GM23338 (cell line): ENCODE measurements around the gene TOP1. TPM values are rescaled to one million over a fixed set of nuclear protein-coding genes. Genes with fewer than 3 reads are reported as not detected.

Experiments used
- ATAC-seq: fragments of 200-7000 bp; cut with Tn5 transposase; 3 replicates; pipeline ENCODE4 v1.9.1; 2020
- DNase-seq: peaks from one replicate; pipeline ENCODE4 v3.0.0-alpha.2; 2015; ENCODE audit warnings: low spot score
- H2AFZ ChIP-seq: fragments of 200-600 bp; sonication (generic); 2 replicates; pipeline ENCODE4 v1.8.0; 2016; ENCODE audit warnings: antibody characterized with exemption, mild to moderate bottlenecking, moderate library complexity
- H3F3A ChIP-seq: fragments of 200-600 bp; sonication (generic); replicated peaks from 2 replicates; pipeline ENCODE4 v1.8.0; 2017; ENCODE audit warnings: antibody characterized with exemption, mixed run types, low read depth
- H3K27ac ChIP-seq: fragments of 200-600 bp; sonication (generic); 2 replicates; pipeline ENCODE4 v1.6.1; 2016; ENCODE audit warnings: low read depth
- H3K27me3 ChIP-seq: fragments of 200-600 bp; sonication (generic); 2 replicates; pipeline ENCODE4 v1.8.0; 2016; ENCODE audit warnings: mild to moderate bottlenecking, mixed run types, moderate library complexity; ENCODE audit not compliant: insufficient read depth
- H3K36me3 ChIP-seq: fragments of 200-600 bp; sonication (generic); 2 replicates; pipeline ENCODE4 v1.8.0; 2016; ENCODE audit warnings: mild to moderate bottlenecking; ENCODE audit not compliant: insufficient read depth
- H3K4me1 ChIP-seq: fragments of 200-600 bp; sonication (generic); 2 replicates; pipeline ENCODE4 v1.8.0; 2016; ENCODE audit warnings: mild to moderate bottlenecking, moderate library complexity; ENCODE audit not compliant: insufficient read depth
- H3K4me2 ChIP-seq: fragments of 200-600 bp; sonication (generic); 2 replicates; pipeline ENCODE4 v1.7.1; 2017; ENCODE audit warnings: mixed run types
- H3K4me3 ChIP-seq: fragments of 200-600 bp; sonication (generic); 2 replicates; pipeline ENCODE4 v1.6.1; 2016; ENCODE audit warnings: mixed run types
- H3K79me2 ChIP-seq: fragments of 200-600 bp; sonication (generic); replicated peaks from 2 replicates; pipeline ENCODE4 v1.8.0; 2017; ENCODE audit warnings: mild to moderate bottlenecking; ENCODE audit not compliant: insufficient read depth
- H3K9me2 ChIP-seq: fragments of 200-600 bp; sonication (generic); 2 replicates; pipeline ENCODE4 v1.8.0; 2017; ENCODE audit not compliant: insufficient read depth
- H4K20me1 ChIP-seq: fragments of 200-600 bp; sonication (generic); replicated peaks from 2 replicates; pipeline ENCODE4 v1.8.0; 2017; ENCODE audit warnings: mild to moderate bottlenecking; ENCODE audit not compliant: insufficient read depth
- H3K27ac Mint-ChIP-seq: 2 replicates; pipeline ENCODE4 v1.8.0; 2020; ENCODE audit warnings: inconsistent platforms, mild to moderate bottlenecking, moderate library complexity, mixed read lengths
- H3K27me3 Mint-ChIP-seq: 3 replicates; pipeline ENCODE4 v1.8.0; 2022; ENCODE audit warnings: low read depth, mild to moderate bottlenecking, moderate library complexity, mixed read lengths, inconsistent platforms; ENCODE audit not compliant: insufficient read depth, poor library complexity
- H3K36me3 Mint-ChIP-seq: 3 replicates; pipeline ENCODE4 v1.8.0; 2021; ENCODE audit warnings: low read depth, mild to moderate bottlenecking, inconsistent platforms, moderate library complexity, mixed read lengths
- H3K4me1 Mint-ChIP-seq: 3 replicates; pipeline ENCODE4 v1.8.0; 2020; ENCODE audit warnings: mild to moderate bottlenecking, inconsistent platforms, mixed read lengths
- H3K4me3 Mint-ChIP-seq: 3 replicates; pipeline ENCODE4 v1.8.0; 2021; ENCODE audit warnings: moderate library complexity, mild to moderate bottlenecking, inconsistent platforms, mixed read lengths
- H3K9me3 Mint-ChIP-seq: 3 replicates; pipeline ENCODE4 v1.8.0; 2020; ENCODE audit warnings: moderate library complexity, mild to moderate bottlenecking, inconsistent platforms, mixed read lengths
- CREB1 ChIP-seq: fragments of 250-450 bp; sonication (Bioruptor Pico); IDR thresholded peaks from 2 replicates; pipeline ENCODE4 v1.5.0; 2020; ENCODE audit warnings: low read depth, mild to moderate bottlenecking, moderate library complexity
- EZH2 ChIP-seq: fragments of 200-600 bp; sonication (generic); IDR thresholded peaks from one replicate; pipeline ENCODE4 v1.8.0; 2017; ENCODE audit warnings: antibody characterized with exemption, mild to moderate bottlenecking, low read depth; ENCODE audit not compliant: unreplicated experiment
- EZH2phosphoT487 ChIP-seq: fragments of 200-600 bp; sonication (generic); IDR thresholded peaks from one replicate; pipeline ENCODE4 v1.8.1; 2018; ENCODE audit warnings: antibody characterized with exemption; ENCODE audit not compliant: unreplicated experiment
- JUNB ChIP-seq: IDR thresholded peaks from one replicate; pipeline ENCODE4 v1.6.1; 2016; ENCODE audit warnings: antibody characterized with exemption; ENCODE audit not compliant: unreplicated experiment
- NANOG ChIP-seq: IDR thresholded peaks from 2 replicates; pipeline ENCODE4 v1.6.1; 2016; ENCODE audit warnings: antibody characterized with exemption, borderline replicate concordance
- POLR2AphosphoS5 ChIP-seq: IDR thresholded peaks from 2 replicates; pipeline ENCODE4 v1.6.1; 2016; ENCODE audit warnings: antibody characterized with exemption, low read depth
- STAT1 ChIP-seq: IDR thresholded peaks from one replicate; pipeline ENCODE4 v1.6.1; 2016; ENCODE audit warnings: antibody characterized with exemption; ENCODE audit not compliant: unreplicated experiment
- ZNF114 ChIP-seq: fragments of 250-450 bp; sonication (Bioruptor Pico); IDR thresholded peaks from 2 replicates; pipeline ENCODE4 v1.5.0; 2020; ENCODE audit warnings: mild to moderate bottlenecking, moderate library complexity
- ZNF331 ChIP-seq: fragments of 250-450 bp; sonication (Bioruptor Pico); IDR thresholded peaks from 2 replicates; pipeline ENCODE4 v1.5.0; 2020; ENCODE audit warnings: low read depth, mild to moderate bottlenecking, moderate library complexity
- polyA plus RNA-seq: library from polyadenylated mRNA; unstranded; fragments of >200 nt; fragmentation: Nextera tagmentation; extraction: Ambion mirVana; gene quantifications from 2 replicates; pipeline ENCODE4 v1.2.1, GENCODE V29; 2016
- total RNA-seq: library from RNA; depleted of rRNA; stranded (reverse); fragments of >200 nt; shearing (Covaris generic); gene quantifications from 2 replicates; pipeline ENCODE4 v1.2.3, GENCODE V29; 2014
- TF ChIP-seq, protein P1 (sequence below): fragments of 250-450 bp; sonication (Bioruptor Pico); IDR thresholded peaks from 2 replicates; pipeline ENCODE4 v1.5.0; 2020; ENCODE audit warnings: mild to moderate bottlenecking, moderate library complexity
- TF ChIP-seq, protein P2 (sequence below): IDR thresholded peaks from 2 replicates; pipeline ENCODE4 v1.6.1; 2016; ENCODE audit warnings: antibody characterized with exemption

TOP1 gene
- total and polyA plus RNA-seq, 2 experiments from 2014 or later = 62.4 to 101 TPM

DNA sequence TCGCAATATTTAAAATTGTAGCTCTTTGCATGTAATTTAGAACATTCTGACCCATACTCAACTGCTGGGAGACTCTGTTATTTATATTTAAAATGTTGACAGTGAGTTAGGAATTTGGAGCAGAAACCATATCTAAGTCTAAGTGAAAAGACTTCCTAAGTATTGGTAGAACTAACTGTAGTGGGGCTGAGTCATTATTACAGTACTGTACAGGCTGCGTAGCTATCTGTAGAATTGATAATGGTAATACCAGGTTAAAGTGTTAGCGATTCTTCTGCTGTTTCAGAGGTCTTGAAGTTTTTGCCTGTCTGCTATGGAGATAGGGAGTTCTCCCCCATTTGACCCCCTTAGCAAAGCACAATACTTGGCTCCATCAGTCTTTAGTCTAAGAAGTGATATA, 3.6 kb downstream of the TOP1 start (continued):
- TF ChIP-seq, protein P1, sequence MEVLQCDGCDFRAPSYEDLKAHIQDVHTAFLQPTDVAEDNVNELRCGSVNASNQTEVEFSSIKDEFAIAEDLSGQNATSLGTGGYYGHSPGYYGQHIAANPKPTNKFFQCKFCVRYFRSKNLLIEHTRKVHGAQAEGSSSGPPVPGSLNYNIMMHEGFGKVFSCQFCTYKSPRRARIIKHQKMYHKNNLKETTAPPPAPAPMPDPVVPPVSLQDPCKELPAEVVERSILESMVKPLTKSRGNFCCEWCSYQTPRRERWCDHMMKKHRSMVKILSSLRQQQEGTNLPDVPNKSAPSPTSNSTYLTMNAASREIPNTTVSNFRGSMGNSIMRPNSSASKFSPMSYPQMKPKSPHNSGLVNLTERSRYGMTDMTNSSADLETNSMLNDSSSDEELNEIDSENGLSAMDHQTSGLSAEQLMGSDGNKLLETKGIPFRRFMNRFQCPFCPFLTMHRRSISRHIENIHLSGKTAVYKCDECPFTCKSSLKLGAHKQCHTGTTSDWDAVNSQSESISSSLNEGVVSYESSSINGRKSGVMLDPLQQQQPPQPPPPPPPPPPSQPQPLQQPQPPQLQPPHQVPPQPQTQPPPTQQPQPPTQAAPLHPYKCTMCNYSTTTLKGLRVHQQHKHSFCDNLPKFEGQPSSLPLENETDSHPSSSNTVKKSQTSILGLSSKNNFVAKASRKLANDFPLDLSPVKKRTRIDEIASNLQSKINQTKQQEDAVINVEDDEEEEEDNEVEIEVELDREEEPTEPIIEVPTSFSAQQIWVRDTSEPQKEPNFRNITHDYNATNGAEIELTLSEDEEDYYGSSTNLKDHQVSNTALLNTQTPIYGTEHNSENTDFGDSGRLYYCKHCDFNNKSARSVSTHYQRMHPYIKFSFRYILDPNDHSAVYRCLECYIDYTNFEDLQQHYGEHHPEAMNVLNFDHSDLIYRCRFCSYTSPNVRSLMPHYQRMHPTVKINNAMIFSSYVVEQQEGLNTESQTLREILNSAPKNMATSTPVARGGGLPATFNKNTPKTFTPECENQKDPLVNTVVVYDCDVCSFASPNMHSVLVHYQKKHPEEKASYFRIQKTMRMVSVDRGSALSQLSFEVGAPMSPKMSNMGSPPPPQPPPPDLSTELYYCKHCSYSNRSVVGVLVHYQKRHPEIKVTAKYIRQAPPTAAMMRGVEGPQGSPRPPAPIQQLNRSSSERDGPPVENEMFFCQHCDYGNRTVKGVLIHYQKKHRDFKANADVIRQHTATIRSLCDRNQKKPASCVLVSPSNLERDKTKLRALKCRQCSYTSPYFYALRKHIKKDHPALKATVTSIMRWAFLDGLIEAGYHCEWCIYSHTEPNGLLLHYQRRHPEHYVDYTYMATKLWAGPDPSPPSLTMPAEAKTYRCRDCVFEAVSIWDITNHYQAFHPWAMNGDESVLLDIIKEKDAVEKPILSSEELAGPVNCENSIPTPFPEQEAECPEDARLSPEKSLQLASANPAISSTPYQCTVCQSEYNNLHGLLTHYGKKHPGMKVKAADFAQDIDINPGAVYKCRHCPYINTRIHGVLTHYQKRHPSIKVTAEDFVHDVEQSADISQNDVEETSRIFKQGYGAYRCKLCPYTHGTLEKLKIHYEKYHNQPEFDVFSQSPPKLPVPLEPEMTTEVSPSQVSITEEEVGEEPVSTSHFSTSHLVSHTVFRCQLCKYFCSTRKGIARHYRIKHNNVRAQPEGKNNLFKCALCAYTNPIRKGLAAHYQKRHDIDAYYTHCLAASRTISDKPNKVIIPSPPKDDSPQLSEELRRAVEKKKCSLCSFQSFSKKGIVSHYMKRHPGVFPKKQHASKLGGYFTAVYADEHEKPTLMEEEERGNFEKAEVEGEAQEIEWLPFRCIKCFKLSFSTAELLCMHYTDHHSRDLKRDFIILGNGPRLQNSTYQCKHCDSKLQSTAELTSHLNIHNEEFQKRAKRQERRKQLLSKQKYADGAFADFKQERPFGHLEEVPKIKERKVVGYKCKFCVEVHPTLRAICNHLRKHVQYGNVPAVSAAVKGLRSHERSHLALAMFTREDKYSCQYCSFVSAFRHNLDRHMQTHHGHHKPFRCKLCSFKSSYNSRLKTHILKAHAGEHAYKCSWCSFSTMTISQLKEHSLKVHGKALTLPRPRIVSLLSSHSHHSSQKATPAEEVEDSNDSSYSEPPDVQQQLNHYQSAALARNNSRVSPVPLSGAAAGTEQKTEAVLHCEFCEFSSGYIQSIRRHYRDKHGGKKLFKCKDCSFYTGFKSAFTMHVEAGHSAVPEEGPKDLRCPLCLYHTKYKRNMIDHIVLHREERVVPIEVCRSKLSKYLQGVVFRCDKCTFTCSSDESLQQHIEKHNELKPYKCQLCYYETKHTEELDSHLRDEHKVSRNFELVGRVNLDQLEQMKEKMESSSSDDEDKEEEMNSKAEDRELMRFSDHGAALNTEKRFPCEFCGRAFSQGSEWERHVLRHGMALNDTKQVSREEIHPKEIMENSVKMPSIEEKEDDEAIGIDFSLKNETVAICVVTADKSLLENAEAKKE (CRISPR knock-in tag) = no peak
- no peak for TF ChIP-seq EZH2phosphoT487
- no peak for TF ChIP-seq CREB1 (CRISPR knock-in tag)
- TF ChIP-seq ZNF114 (CRISPR knock-in tag) = no peak
- TF ChIP-seq, protein P2, sequence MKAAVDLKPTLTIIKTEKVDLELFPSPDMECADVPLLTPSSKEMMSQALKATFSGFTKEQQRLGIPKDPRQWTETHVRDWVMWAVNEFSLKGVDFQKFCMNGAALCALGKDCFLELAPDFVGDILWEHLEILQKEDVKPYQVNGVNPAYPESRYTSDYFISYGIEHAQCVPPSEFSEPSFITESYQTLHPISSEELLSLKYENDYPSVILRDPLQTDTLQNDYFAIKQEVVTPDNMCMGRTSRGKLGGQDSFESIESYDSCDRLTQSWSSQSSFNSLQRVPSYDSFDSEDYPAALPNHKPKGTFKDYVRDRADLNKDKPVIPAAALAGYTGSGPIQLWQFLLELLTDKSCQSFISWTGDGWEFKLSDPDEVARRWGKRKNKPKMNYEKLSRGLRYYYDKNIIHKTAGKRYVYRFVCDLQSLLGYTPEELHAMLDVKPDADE = no peak
- no peak for TF ChIP-seq ZNF331 (CRISPR knock-in tag)
- no peak for TF ChIP-seq POLR2AphosphoS5
- TF ChIP-seq NANOG = no peak
- TF ChIP-seq STAT1 = no peak

DNA sequence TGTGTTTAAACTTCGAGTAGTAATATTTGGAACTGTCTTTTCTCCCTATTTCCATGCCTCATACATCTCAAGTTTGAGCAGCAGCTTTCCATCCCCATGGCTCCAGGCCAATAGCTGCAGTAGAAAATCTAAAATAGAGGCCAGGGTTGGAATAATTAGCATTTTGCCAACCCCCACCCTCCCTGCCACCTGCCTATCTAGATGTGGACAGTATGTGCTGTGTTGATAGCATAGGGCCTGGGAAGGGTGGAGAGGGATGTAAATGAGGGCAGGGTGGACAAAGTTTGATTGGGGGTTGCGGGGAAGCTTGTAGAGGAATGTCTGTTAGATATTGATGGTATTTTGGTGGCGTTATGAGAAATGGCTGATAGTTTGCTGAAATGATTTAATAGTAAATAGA, 5.6 kb downstream of the TOP1 start:
- Histone ChIP-seq H4K20me1 (peaks cover 84% of the 10 kb centered on the region), H3K4me3 (no peak overlapping the region), H3K36me3 (no peaks in the 10 kb centered on the region; the same call in 1 of the 2 replicates), H3F3A (no peaks in the 10 kb centered on the region), H3K4me2 (peak overlapping the region; percentile 15; the same call in 1 of the 2 replicates), H3K9me2 (no peaks in the 10 kb centered on the region), H3K79me2 (peaks cover 100% of the 10 kb centered on the region), H3K27me3 (peaks cover 64% of the 10 kb centered on the region), H2AFZ (no peak overlapping the region), H3K27ac (no peak overlapping the region), H3K4me1 (peaks cover 38% of the 10 kb centered on the region)
- Mint-ChIP-seq H3K27me3 (peaks cover 48% of the 10 kb centered on the region), H3K4me3 (no peak overlapping the region), H3K36me3 (peaks cover 73% of the 10 kb centered on the region), H3K4me1 (peaks cover 77% of the 10 kb centered on the region), H3K27ac (no peak overlapping the region), H3K9me3 (no peaks in the 10 kb centered on the region)
- DNase-seq (no peak), ATAC-seq (no peak)
- TF ChIP-seq NANOG (no peak), EZH2phosphoT487 (no peak), EZH2 (no peak), JUNB (no peak), POLR2AphosphoS5 (no peak)
